Stimulated activated CD8-positive, alpha-beta memory T cell treated with anti-CD3 and anti-CD28 coated beads, Interleukin-2, amount 100 ng/mL, for 48 hours (primary cell): ENCODE results near the gene ZCCHC14.
A peak's percentile ranks its signal among the peaks of the same experiment; 100 is the strongest.
"Not testable (repeated sequence)": the region's sequence is repeated elsewhere in the genome, so short reads cannot be mapped to it uniquely, and the experiment has no call there.

Experiments used
- DNase-seq, 2 donors: peaks; one replicate each; pipeline ENCODE4 v3.0.0-alpha.2; 2020; ENCODE audit warnings: low read depth in 2 of 2

The ZCCHC14 gene

GRCh38 chr16:87477209-87477981, 15.4 kb downstream of the ZCCHC14 start:
- DNase-seq = not testable (repeated sequence)

- no peak for DNase-seq
Observed at GRCh38 chr16:87474566-87474996, 18.2 kb downstream of the ZCCHC14 start.

- no peak for DNase-seq
Observed at GRCh38 chr16:87474017-87474416, 18.8 kb downstream of the ZCCHC14 start.

- no peak for DNase-seq
Observed at GRCh38 chr16:87472935-87473334, 19.9 kb downstream of the ZCCHC14 start.

- no peak for DNase-seq
Observed at GRCh38 chr16:87472142-87472778, 20.6 kb downstream of the ZCCHC14 start.

- DNase-seq = no peak
Observed at GRCh38 chr16:87471278-87472141, 21.3 kb downstream of the ZCCHC14 start.

- DNase-seq = no peak
Observed at GRCh38 chr16:87470332-87470731, 22.5 kb downstream of the ZCCHC14 start.

- no peak for DNase-seq
Observed at GRCh38 chr16:87469169-87469568, 23.7 kb downstream of the ZCCHC14 start.

- no peak for DNase-seq
Observed at GRCh38 chr16:87468550-87468949, 24.3 kb downstream of the ZCCHC14 start.

GRCh38 chr16:87466975-87467501, 25.8 kb downstream of the ZCCHC14 start:
- DNase-seq = no peak

GRCh38 chr16:87465879-87466278, 26.9 kb downstream of the ZCCHC14 start:
- DNase-seq = no peak

- no peak for DNase-seq
Observed at GRCh38 chr16:87465306-87465705, 27.5 kb downstream of the ZCCHC14 start.

GRCh38 chr16:87464691-87465300, 28.0 kb downstream of the ZCCHC14 start:
- peak in 1 of 2 donors; percentile 27 for DNase-seq

GRCh38 chr16:87463722-87464690, 28.8 kb downstream of the ZCCHC14 start:
- DNase-seq = no peak

GRCh38 chr16:87461466-87461991, 31.3 kb downstream of the ZCCHC14 start:
- no peak for DNase-seq

GRCh38 chr16:87460936-87461335, 31.9 kb downstream of the ZCCHC14 start:
- DNase-seq = no peak

- no peak for DNase-seq
Observed at GRCh38 chr16:87459833-87460232, 33.0 kb downstream of the ZCCHC14 start.

GRCh38 chr16:87459027-87459426, 33.8 kb downstream of the ZCCHC14 start:
- no peak for DNase-seq

- no peak for DNase-seq
Observed at GRCh38 chr16:87458424-87458915, 34.4 kb downstream of the ZCCHC14 start.
